Measurements from ENCODE around the gene RUBCN.
A peak's percentile ranks its signal among the peaks of the same experiment; 100 is the strongest.

RUBCN gene

DNA sequence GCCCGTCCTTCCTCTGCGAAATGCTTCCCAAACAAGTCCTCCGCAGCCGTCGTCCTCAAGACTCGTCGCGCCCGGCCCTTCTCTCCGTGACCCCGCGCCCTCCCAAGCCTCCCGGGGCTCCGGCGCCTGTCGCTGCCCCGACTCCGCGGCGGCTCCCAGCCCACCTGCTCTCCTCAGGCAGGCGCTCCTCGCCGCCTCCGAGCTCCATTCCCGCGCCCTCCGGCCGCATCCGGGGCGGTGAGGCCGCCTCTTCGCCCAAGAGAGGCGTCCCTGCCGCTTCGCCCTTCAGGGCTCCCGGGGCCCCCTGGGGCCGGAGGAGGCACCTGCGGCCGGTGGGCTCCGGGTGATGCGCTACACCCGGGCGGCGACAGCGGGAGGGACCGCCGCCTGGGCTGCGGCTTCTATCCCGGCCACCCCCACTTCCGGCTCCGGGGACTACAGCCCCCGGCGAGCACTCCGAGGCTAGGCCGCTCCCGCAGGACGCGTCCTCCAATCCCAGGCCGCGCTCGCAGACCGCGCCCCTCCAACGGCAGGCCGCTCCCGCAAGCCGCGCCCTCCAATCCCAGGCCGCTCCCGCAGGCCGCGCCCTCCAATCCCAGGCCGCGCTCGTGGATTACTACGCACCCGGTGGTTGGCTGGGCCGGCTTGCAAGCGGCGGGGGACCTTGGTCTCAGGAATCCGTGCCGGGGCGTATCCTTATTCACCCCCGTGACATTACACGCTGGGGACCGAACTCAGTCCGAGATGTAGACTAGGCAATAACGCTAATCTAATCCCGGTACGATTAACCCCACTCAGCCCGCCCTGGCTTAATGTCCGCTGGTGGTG lies at the start of gene RUBCN:
RUBCN (minus strand) TSS at position 414 of the 828 bp plus-strand sequence; CDS start at position 229, 185 bp downstream.
- peak; percentile 94 for DNase-seq

DNA sequence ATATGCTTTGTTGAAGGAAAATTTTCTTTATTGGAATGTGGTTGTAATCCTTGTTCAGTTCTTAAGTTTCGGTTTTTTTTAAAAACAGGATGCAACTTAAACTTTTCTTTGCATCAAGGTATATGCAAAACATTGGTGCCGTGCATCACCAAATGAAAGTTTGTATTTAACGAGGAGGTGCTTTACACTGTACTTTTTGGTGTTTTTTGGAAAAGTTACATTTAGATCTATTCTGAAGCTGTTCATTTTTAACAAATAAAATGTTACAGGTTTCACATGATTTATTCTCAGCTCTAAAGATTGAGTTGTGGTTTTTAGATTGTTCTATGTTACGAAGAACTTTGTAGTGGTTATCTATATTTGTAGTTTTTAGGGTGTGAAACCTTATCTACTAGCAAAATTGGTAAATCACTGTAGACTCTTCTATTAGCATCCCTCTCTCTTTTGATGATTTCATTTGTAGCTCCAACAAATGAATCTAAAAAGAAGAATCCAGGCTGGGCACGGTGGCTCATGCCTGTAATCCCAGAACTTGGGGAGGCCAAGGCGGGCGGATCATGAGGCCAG lies 47.4 kb upstream of the RUBCN start:
- DNase-seq: no peak

DNA sequence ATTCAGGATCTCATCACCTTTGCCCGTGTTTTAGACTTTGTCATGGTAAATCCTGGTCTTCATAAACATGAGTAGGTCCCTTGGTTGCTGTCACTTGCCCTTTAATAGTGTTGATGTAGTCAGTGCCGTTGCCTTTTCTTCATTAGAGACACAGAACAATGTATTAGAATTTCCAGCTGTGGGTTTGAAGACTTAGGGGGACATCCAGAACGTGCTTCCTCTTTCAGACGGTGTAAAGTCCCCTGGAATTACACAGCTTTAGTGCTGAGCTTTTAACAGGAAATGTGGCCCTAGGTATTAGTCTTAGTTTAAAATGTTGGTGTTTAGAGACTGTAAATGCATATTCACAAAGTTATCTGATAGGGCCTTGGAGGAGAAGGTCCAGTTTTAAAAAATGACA lies 45.5 kb upstream of the RUBCN start:
- DNase-seq: no peak

DNA sequence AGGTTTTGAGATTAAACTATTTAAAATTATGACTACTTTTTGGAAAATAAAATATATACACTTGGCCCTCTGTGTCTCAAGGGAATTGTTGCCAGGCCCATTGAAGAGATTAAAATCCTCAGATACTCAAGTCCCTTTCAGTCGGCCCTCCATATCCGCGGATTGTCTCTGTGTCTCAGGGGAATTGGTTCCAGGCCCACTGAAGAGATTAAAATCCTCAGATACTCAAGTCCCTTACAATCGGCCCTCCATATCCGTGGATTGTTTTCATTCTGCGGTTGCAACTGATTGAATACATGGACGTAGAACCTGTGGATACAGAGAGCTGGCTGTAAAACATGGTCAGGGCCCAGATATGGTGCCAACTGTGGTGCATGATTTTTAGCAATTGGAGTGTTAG lies 38.6 kb upstream of the RUBCN start:
- DNase-seq: no peak

DNA sequence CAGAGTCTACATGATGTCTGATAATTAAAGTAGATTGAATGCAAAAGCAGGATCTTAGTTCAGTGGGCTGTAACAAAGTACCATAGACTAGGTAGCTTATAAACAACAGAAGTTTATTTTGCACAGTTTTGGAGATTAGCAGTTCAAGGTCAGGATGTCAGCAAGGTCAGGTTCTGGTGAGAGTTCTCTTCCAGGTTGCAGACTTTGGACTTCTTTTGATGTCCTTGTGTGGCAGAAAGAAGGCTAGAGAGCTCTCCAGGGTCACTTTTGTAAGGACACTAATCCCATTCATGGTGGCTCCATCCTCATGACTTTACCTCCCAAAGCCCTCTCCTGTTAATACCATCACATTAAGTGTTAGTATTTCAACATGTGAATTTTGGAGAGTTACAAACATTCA lies 25.1 kb upstream of the RUBCN start:
- no peak for DNase-seq

DNA sequence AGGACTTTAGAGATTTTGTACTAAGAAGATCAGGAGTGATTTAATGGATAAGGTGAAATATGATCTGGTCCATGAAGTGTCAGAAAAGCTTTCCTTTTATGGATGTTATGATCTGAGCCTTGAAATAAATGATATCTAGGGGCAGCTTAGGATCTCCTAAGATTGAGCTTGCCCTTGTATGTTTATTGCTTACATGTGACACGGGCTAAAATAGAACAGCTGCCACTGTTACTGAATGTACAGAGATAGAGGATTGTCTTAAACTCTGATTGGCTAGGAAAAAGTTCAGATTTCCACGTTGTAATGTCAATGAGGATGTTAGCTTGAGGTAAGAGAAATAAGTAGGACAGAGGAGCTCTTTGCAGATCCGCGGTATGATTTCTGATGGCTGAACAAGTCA lies 21.8 kb upstream of the RUBCN start:
- DNase-seq: no peak

DNA sequence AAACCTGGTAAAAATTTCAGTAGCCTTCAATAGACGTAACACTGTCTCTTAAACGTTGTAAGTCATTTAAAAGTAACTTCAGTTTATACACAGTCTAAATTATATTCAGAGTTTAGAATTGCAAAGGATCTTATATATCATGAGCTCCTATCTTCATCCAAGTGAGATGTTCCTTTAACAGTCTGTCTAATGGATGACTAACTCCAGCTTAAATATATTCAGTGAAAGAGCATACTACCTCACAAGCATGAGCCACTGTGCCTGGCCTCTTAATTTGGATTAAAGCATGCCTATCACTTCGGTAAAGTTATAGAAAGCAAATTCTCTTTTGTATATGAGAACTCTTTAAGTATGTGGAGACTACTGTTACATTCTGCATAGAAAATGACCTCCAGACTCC lies 20.0 kb upstream of the RUBCN start:
- no peak for DNase-seq

DNA sequence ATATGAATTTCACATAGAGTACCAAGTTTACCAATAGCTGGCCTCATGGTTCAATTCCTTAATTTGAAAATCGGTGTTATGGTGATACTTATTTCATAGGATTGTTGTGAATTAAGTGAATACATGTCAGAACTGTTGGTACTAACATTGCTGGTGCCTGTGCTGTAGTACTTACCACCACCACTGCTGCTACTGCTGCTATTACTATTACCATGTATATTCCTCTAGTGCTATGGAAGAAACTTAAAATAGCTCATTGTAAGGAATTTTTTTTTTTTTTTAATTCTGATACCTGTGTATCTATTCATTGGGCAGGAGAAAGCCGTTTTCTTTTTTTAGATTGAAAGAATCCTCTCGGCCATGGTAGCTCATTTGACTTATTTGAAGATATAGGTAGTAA lies 16.6 kb upstream of the RUBCN start:
- no peak for DNase-seq

DNA sequence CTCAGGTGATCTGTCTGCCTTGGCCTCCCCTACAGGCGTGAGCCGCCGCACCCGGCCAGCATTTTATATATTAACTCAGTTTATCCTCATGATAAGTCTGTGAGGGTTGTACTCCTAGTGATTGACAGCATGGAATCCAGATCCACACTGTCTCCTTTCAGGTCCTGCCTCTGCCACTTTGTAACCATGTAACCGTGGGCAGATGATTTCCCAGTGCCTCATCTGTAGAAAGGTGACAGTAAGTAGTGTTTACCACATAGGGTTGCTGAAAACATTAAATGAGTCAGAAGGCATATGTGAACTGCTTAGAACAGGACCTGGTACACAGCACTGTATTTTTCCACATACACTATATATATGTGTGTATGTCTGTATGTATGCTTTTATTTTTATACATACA lies 15.4 kb upstream of the RUBCN start:
- DNase-seq: peak; percentile 23

DNA sequence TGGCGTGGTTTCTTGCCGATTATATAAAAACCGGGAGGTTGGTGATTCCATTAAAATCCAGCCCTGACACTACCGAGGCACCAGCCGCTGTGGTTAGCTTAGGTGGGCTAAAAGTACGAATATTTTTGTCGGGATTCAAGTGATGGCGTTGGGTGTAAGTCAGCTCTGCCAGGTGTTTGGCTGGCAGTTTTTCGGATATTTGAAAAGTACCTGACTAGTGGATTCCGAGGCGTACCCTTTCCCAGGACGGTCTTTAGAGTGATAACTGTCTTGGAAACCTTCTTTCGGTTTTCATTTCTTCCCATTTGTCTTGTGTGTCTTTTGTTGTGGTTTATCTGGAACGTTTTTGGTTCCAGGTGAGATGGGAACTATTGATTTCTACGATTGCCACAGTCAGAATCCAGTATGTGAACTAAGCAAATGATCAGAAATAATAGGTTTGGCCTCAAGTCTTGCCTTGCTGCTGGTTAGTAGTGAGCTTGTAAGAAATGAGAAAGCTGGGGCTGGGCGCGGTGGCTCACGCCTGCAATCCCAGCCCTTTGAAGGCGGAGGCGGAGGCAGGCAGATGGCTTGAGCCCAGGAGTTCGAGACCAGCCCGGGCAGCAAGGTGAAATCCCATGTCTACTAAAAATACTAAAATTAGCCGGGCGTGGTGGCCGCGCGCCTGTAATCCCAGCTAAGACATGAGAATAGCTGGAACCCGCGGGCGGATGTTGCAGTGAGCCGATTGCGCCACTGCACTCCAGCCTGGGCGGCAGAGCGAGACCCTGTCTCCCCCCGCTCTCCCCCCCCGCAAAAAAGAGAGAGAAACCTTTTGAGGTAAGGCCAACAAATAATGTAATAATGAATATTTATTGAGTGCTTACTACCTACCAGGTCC lies 14.4 kb upstream of the RUBCN start:
- peak; percentile 36 for DNase-seq

DNA sequence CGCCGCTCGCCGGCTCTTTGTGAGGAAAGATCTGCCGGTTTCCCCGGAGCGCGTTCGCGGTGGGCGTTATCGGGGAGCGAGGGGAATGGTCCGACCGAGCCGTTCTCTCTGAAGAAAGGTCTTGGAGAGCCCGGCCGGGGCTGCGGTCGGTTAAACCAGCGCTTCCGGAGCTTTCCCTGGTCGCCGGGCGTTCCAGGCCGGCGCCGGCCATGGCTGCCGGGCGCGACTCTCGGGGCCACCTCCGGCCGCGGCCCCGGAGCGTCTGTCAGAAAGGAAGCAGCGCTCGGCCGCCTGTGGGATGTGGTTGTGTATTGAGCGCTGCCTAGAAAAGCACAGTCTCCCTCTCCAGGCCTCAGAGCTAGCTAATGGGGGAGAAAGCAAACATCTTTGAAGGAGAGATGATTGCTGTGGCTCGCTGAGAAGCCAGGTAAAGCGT lies 13.7 kb upstream of the RUBCN start:
- DNase-seq: peak; percentile 51

DNA sequence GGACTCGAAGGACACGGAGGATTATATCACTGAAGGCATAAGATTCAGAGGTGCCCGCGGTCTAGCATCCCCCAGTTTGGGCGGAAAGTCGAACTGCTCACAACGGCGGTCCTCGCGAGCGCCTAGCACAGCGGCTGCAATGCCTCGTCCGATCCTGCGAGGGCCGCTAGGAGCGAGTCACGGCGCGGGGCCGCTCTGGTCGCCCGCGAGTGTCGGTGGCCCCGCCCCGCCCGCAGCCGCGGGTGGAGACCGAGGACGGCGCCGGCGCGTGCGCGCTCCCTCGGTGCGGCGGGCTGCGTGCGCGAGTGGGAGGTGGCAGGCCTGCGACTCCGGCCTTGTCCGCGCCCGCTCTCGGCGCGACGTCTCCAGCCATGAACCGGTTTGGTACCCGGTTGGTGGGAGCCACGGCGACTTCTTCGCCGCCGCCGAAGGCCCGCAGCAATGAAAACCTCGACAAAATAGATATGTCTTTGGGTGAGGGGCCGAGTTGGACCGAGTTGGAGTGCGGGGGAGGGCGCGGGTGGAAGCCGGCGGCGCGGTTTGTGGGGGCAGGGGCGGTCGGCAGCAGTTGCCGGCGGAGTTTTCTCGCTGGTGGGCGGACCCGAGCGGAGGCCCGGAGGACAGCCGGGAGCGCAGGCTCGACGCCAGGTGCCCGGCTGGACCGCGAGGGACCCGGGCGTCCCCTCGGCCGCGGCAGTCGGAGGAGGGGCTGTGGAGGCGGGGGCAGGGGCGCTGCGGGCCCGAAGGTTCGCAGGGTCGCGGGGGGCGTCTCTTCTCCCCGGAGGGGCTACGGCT lies 13.1 kb upstream of the RUBCN start, which contains the start of gene FYTTD1:
FYTTD1 (plus strand) TSS at position 283 of the 795 bp plus-strand sequence; CDS start at position 372, 89 bp downstream.
- DNase-seq: peak; percentile 86

DNA sequence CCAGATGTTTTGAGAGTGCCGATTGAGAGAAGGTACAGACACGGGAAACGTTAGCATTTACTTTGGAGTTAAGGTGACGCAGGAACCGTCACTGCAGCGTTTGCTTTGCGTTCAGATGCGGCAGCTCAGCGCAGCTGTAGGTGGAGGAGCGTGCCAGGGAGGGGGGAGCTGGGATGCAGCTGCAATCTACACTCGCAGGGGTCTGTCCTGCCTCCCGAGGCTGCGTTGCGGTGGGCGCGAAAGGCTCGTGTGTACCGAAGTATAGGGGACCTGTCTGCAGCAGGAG lies 12.6 kb upstream of the RUBCN start:
- DNase-seq: peak; percentile 65

DNA sequence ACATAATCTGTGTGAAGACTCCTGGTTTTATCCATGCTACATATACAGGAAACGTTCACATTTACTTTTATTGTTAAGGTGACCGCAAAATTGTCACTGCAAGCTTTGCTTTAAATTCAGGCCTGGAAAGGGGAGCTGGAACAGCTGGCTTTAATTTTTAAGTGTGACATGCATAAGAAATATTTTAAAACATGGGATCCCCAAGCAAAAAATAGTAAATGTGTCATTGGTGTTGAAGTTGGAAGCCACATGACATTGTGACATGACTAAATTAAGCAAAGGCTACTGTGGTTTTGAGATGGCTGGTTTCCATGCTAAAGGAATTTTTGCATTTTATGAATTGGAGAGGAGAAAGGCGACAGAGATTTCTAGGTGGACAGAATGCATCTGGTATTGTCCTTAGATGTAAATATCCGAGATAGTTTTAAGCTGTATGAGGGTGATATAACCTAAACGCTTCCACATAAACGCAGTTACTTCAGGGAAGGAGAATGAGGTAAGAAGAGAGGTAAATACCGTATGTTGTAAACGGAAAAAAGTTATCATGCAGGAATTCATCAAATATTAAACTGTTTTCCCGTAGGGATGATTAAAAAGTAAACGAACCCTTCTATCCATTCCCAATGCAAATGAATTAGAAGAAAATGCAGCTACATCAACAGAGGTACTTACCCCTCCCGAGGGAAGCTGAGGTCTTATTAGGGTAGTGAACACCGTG lies 12.1 kb upstream of the RUBCN start:
- DNase-seq: no peak

DNA sequence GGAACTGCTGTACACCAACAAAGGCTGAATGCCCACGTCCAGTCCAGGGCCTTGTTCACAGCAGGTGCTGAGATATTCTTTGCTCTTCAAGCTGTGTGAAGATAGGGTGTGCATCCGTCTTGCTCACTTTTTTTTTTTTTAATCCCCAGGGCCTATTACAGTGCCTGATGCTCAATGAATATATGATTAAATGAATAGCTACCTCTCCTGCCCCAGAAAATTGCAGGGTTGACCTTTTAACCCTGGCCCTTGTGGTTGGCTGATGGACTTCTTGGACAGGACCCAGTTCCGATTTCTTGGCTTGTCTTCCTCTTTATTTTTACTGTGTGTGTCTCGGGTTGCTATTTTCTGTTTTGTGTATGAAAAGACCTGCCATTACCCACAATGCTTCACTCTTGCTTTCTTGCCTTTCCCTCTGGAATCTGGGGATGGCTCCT lies 10.1 kb upstream of the RUBCN start:
- no peak for DNase-seq

DNA sequence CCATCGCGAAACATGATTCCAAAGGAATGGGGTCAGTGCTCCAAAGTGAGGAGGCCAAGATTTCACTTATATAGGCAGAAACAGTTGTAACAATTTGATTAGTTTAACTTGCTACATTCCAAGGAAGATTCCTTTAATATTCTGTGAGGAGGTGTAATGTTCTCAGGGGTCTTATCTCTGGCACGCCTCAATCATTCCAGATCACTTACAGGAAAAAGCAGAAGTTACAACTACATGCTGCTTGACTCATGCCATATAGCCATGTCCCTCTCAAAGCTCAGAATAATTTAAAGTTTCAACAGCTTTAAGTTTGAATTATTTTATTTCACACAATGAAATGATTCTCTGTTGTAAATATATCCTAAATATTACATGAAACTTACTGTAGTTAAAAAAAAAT lies 9.5 kb upstream of the RUBCN start:
- DNase-seq: no peak

DNA sequence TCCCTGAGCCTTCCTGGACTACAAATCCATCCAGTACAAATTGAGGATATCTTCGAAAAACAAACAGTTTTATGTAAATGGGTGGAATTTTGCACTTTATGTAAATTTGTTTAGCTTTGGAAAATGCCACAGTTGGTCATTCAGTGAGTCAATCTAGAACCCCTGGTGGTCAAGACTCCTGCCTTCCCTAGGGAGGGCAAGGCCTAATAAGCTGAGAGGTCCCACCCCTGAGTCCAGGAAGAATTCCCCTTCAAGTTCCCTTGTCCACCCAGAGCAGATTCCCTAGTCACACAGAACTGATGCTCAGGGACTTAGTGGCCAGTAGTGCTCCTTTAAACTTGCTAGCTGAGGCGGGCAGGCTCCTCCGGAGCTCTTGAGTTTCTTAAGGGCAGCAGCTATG lies 6.1 kb upstream of the RUBCN start:
- no peak for DNase-seq

DNA sequence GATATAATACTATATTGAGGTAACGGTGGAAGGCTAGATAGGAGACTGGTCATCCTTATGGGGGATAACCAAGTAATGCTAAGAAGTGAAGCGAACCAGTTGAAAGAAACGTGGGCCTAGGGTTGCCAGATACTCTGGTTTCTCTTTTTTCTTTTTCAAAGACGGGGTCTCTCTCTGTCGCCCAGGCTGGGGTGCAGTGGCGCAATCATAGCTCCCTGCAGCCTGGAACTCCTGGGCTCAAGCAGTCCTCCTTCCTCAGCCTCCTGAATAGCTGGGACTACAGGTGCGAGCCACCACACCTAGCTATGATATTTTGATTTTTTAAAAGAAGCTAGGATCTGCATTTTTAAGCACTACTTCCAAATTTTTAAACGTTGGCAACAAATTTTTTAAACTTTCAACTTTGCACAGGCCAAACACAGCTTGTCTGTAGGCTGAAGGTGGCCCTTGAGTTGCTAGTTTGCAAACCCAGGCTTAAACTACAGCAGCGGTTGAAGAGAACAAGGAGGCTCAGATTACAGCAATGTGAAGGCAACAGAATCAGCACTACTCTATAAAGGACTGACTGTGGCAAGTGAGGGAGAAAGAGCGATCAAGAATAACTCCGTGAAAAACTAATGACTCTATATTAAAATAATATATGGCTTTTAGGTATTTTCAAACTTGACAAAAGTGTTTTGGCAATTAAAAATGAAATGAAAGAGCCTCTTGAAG lies 1.2 kb upstream of the RUBCN start:
- DNase-seq: no peak

DNA sequence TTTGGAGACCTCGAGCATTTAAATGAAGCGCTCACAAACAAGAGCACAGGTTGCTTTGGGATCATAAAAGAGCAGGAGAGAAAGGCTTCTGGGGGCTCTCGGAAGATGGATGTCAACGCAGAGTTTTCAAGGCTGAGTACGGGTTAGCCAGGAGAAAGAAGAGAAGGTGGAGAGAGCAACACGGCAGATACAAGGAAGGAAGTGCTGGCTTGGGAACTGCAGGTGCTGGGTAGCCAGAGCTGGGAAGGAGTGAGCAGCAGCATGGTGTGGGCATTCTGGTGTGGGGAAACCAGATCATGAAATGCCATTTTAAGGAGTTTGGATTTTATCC lies 580 bp upstream of the RUBCN start:
- no peak for DNase-seq

DNA sequence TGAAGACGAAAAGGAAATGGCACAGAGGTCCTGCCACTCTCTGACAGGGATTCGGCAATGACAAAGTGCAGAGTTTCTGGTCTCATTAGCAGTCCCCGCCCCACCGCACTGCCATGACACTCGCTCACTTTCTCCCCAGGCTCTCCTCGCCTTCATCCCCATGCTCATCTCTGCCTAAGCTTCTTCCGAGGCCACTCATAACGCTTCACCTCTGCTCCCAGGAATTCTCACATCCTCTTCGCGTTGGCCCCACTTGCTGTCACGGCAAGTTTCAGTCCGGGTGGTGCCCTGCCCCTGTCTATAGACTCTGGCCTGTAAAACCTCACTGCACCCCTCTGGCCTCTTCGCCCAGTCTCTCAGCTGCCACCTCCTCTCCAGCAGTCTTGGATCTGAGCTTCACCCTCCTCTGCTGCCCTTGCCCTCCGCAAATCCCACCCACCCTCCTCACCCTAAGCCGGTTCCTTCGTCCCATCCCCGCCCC lies 654 bp downstream of the RUBCN start:
- DNase-seq: peak; percentile 64

DNA sequence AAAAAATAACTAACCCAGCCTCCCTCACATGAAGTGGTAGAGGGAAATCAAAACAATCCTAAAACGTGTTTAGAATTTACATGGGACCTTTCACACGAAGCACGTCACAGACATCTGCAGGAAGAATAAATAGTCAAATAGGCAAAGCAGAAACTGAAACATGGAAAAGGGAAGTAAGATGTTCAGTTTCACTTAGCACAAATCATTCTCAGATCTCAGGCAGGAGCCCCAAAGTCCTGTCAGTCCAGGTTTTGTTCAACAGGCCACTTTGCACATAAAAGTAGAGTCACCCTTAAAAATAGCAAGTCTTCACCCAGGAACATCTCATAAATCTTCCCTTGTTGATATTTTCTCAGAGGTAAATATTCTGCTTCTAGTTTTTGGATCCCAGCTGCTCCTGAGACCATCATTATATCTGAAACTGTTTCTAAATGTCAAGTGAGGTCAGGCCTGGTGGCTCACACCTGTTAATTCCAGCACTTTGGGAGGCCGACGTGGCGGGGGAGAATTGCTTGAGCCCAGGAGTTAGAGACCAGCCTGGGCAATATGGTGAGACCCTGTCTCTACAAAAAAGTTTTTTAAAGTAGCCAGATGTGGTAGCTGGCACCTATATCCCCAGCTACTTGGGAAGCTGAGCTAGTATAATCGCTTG lies 1.9 kb downstream of the RUBCN start:
- no peak for DNase-seq

Data from stimulated activated CD4-positive, alpha-beta T cell treated with anti-CD3 and anti-CD28 coated beads, Interleukin-4, amount 100 ng/mL, for 24 hours (primary cell).